Endothelial cell of umbilical vein (primary cell): ENCODE results near the gene NMT1. TPM values are rescaled to one million over a fixed set of nuclear protein-coding genes. Genes with fewer than 3 reads are reported as not detected.

Experiments
- BruUV-seq: library from RNA; stranded (reverse); fragments of 400-500 nt; replicated peaks from 2 replicates; lab custom pipeline; 2021; lab: Mats Ljungman, UMichigan
- CTCF ChIA-PET: fragments of 300-600, 350-600 bp; sonication (Branson Sonifier 250); formaldehyde crosslinking; loops from one replicate; lab custom pipeline; 2021; ENCODE audit warnings: antibody characterized with exemption, inconsistent platforms; lab: Charles Lee
- POLR2A ChIA-PET: fragments of 300-600, 350-600 bp; sonication (Branson Sonifier 250); formaldehyde crosslinking; loops from one replicate; lab custom pipeline; 2021; ENCODE audit warnings: antibody characterized with exemption, inconsistent platforms; lab: Charles Lee
- DNase-seq: peaks from one replicate; pipeline ENCODE4 v3.0.0-alpha.2; 2011; ENCODE audit warnings: low read depth, low spot score
- FAIRE-seq: peaks from 2 replicates; lab custom pipeline; 2011; peaks lifted over from hg19 to GRCh38; lab: Jason Lieb, UNC
- H2AFZ ChIP-seq: 2 replicates; pipeline ENCODE4 v1.6.0; 2012; ENCODE audit warnings: low read depth, low read length, control low read depth, inconsistent platforms
- H3K27ac ChIP-seq: 2 replicates; pipeline ENCODE4 v1.5.1; 2011; ENCODE audit warnings: low read depth, mild to moderate bottlenecking, control low read depth, low read length, moderate library complexity; ENCODE audit not compliant: insufficient read depth
- H3K27me3 ChIP-seq, 2 experiments: 2 replicates each; pipeline versions ENCODE4 v1.6.0 to v1.6.1; 2011; ENCODE audit warnings: low read length in 2 of 2, mixed read lengths in 1 of 2; ENCODE audit not compliant: control insufficient read depth in 2 of 2, insufficient read depth in 2 of 2
- H3K36me3 ChIP-seq, 2 experiments: 2 replicates in 1 of 2; 3 replicates in 1 of 2; pipeline ENCODE4 v1.5.1; 2011; ENCODE audit warnings: low read length in 2 of 2, mild to moderate bottlenecking in 1 of 2, moderate library complexity in 1 of 2; ENCODE audit not compliant: control insufficient read depth in 2 of 2, insufficient read depth in 2 of 2; ENCODE audit errors: extremely low read depth in 1 of 2
- H3K4me1 ChIP-seq: 3 replicates; pipeline ENCODE4 v1.5.1; 2011; ENCODE audit warnings: mild to moderate bottlenecking, low read length; ENCODE audit not compliant: control insufficient read depth, insufficient read depth; ENCODE audit errors: extremely low read depth
- H3K4me2 ChIP-seq: 2 replicates; pipeline ENCODE4 v1.6.1; 2011; ENCODE audit warnings: low read length, control low read depth, mixed read lengths; ENCODE audit not compliant: insufficient read depth
- H3K4me3 ChIP-seq, 3 experiments: fragments of 200-600 bp in 1 of 3; sonication (generic), shearing (Covaris generic) in 1 of 3; replicated peaks in 1 of 3; 2 replicates each; pipeline ENCODE4 v1.5.1; 2011 to 2016; ENCODE audit warnings: control low read depth in 3 of 3, low read length in 3 of 3, mild to moderate bottlenecking in 2 of 3, inconsistent platforms in 1 of 3, low read depth in 1 of 3, moderate library complexity in 1 of 3; ENCODE audit not compliant: insufficient read depth in 1 of 3
- H3K79me2 ChIP-seq: 2 replicates; pipeline ENCODE4 v1.6.0; 2012; ENCODE audit warnings: low read length, inconsistent platforms; ENCODE audit not compliant: control insufficient read depth, insufficient read depth
- H3K9ac ChIP-seq: replicated peaks from 2 replicates; pipeline ENCODE3; 2011; ENCODE audit warnings: low read length, control low read depth; ENCODE audit not compliant: insufficient read depth; ENCODE audit errors: extremely low read depth
- H3K9me1 ChIP-seq: replicated peaks from 3 replicates; pipeline ENCODE4 v1.6.0; 2011; ENCODE audit warnings: mild to moderate bottlenecking, low read length; ENCODE audit not compliant: control insufficient read depth, insufficient read depth; ENCODE audit errors: extremely low read depth
- H3K9me3 ChIP-seq: replicated peaks from 2 replicates; pipeline ENCODE4 v1.5.1; 2012; ENCODE audit warnings: low read length, inconsistent platforms; ENCODE audit not compliant: control insufficient read depth, insufficient read depth
- H4K20me1 ChIP-seq: replicated peaks from 2 replicates; pipeline ENCODE3; 2011; ENCODE audit warnings: mild to moderate bottlenecking, low read length; ENCODE audit not compliant: control insufficient read depth, insufficient read depth; ENCODE audit errors: extremely low read depth
- CTCF ChIP-seq, 2 donors: IDR thresholded peaks; 1 replicate in 1 of 2; 2 replicates in 1 of 2; pipeline ENCODE4 v1.5.1; 2011; ENCODE audit warnings: low read length in 2 of 2, mild to moderate bottlenecking in 2 of 2, moderate library complexity in 2 of 2, control low read depth in 1 of 2, inconsistent platforms in 1 of 2, low read depth in 1 of 2; ENCODE audit not compliant: insufficient read depth in 1 of 2; ENCODE audit errors: extremely low read depth in 1 of 2
- EZH2 ChIP-seq: IDR thresholded peaks from 2 replicates; pipeline ENCODE4 v1.6.1; 2012; ENCODE audit warnings: borderline replicate concordance, low read depth, mild to moderate bottlenecking, moderate library complexity, low read length, inconsistent platforms; ENCODE audit not compliant: severe bottlenecking
- FOS ChIP-seq: IDR thresholded peaks from 2 replicates; pipeline ENCODE4 v1.6.1; 2011; ENCODE audit warnings: mild to moderate bottlenecking, low read length, moderate library complexity, borderline replicate concordance; ENCODE audit not compliant: insufficient read depth
- GATA2 ChIP-seq: IDR thresholded peaks from 2 replicates; pipeline ENCODE4 v1.7.0; 2011; ENCODE audit warnings: low read depth, mild to moderate bottlenecking, moderate library complexity, mixed read lengths, low read length; ENCODE audit not compliant: insufficient read length, insufficient read depth
- JUN ChIP-seq: IDR thresholded peaks from 2 replicates; pipeline ENCODE4 v1.6.1; 2011; ENCODE audit warnings: borderline replicate concordance, low read depth; ENCODE audit not compliant: insufficient read length, insufficient read depth
- MYC ChIP-seq: IDR thresholded peaks from one replicate; pipeline ENCODE4 v1.6.1; 2011; ENCODE audit warnings: mild to moderate bottlenecking, low read depth, low read length
- POLR2A ChIP-seq: IDR thresholded peaks from 2 replicates; pipeline ENCODE4 v1.6.1; 2012; ENCODE audit warnings: low read depth, mild to moderate bottlenecking, control low read depth, low read length
- POLR2AphosphoS5 ChIP-seq: IDR thresholded peaks from 2 replicates; pipeline ENCODE4 v1.6.1; 2012; ENCODE audit warnings: low read depth, mild to moderate bottlenecking, control low read depth, low read length, moderate library complexity; ENCODE audit not compliant: insufficient read depth
- dilution Hi-C: fragments of 300-500 bp; cut with MboI; formaldehyde crosslinking; loops from one replicate; pipeline ENCODE4 v1.15.0; 2019; ENCODE audit warnings: low sequenced_read_pairs; ENCODE audit not compliant: extremely low pct_ligation_motif_present
- intact Hi-C: fragments of 100-400 bp; cut with micrococcal nuclease; formaldehyde crosslinking; loops from one replicate; pipeline ENCODE4 v1.10.0; 2022
- polyA plus RNA-seq, 4 experiments: library from polyadenylated mRNA; depleted of rRNA in 3 of 4; stranded (reverse) in 3 of 4; unstranded in 1 of 4; fragments of >200 nt; gene quantifications; 2 replicates each; pipeline versions ENCODE4 v1.2.1 to v1.2.3, GENCODE V29; 2011 to 2012; ENCODE audit warnings: missing spikeins in 1 of 4
- total RNA-seq: library from RNA; stranded (reverse); gene quantifications from 2 replicates; pipeline ENCODE4 v1.2.3, GENCODE V29; 2021
- TF ChIP-seq, protein P1 (sequence below): IDR thresholded peaks from 2 replicates; pipeline ENCODE4 v1.6.1; 2011; ENCODE audit not compliant: insufficient read depth, insufficient read length

NMT1 gene
- total and polyA plus RNA-seq, 2 donors (not counting 3 experiments of a cell fraction or from before 2014, with no cell fraction given): 37.6 to 135 TPM

- TF ChIP-seq GATA2: no peak
- TF ChIP-seq POLR2AphosphoS5: peak; percentile 82
- peak; percentile 69 for TF ChIP-seq JUN
- TF ChIP-seq, protein P1, sequence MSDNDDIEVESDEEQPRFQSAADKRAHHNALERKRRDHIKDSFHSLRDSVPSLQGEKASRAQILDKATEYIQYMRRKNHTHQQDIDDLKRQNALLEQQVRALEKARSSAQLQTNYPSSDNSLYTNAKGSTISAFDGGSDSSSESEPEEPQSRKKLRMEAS: peak; percentile 35
- peak; percentile 81 for TF ChIP-seq FOS
- no peak for TF ChIP-seq POLR2A
- no peak for TF ChIP-seq EZH2
- TF ChIP-seq MYC: peak; percentile 53
- TF ChIP-seq CTCF (IDR thresholded peaks at IDR 0.05; ENCODE audit: extremely low read depth in 1 of 2, insufficient read depth in 1 of 2, low read depth in 1 of 2, low read length in 2 of 2): no peak
- ChIA-PET POLR2A (interaction anchor here (0.5 to 1.3 kb wide), 2 partner anchors 28 to 56 kb away, joined by 4 to 6 read pairs; partner anchors contain the start of gene HEXIM1), CTCF (interaction anchor here (0.5 to 2.5 kb wide), 5 partner anchors 24 to 311 kb away, joined by 3 to 13 read pairs (median 4); partner anchors contain the start of gene ACBD4)
- H3K27ac ChIP-seq: peak overlapping the region; percentile 92
- H3K36me3 ChIP-seq: peaks cover 22 to 29% of the 10 kb centered on the region in 2 experiments
- FAIRE-seq (peak; percentile 100), DNase-seq (peak; percentile 95)
- H3K4me3 ChIP-seq: no peak overlapping the region
- peak overlapping the region; percentile 23 for H3K4me2 ChIP-seq
- H3K27me3 ChIP-seq: no peaks in the 10 kb centered on the region
- H2AFZ ChIP-seq: no peak overlapping the region
- BruUV-seq: no TSS peak
- no peaks in the 10 kb centered on the region for H3K9me1 ChIP-seq
- dilution Hi-C loops (no loop called here), intact Hi-C loops (loop anchor here (5.0 kb wide), 1 partner anchor 41 kb away; the partner anchor contains the start of gene DCAKD)
- H3K9me3 ChIP-seq: no peaks in the 10 kb centered on the region
- peak overlapping the region; percentile 75 for H3K9ac ChIP-seq
- peaks cover 23% of the 10 kb centered on the region for H3K4me1 ChIP-seq
- H3K79me2 ChIP-seq: no peaks in the 10 kb centered on the region
- no peaks in the 10 kb centered on the region for H4K20me1 ChIP-seq
These were observed 31.9 kb downstream of the NMT1 start for GRCh38 chr17:45092911-45093430.
